ENCODE results near the gene OST4.

DNA sequence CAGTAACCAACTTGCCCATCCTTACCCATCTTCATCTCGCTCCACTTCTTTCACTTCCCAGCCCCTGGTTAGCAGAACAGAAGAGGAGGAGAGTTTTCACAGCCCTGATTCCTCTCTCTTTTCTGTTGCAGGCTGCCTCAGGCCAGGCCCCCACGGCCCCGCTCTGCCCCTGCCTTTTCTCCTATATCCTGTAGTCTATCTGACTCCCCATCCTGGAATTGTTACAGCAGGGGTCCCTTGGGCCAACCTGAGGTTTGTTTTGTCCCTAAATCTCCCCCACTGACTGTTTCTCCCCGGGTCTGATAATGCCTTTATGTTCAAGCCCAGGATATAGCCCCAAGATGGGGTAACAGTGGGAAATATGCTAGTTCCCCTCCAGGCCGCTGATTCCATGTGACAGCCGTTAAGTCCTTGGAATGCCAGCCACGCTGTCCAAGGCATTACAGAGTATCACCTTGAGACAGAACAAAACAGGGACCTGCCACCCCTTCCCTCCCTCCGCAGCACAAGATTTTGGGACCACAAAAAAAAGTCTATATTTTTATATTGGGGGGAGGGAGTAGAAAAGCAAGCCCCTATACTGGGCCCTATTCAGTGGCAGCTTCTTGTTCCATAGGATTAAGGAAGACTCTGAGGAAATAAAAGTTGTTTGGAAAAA lies 1.4 kb downstream of the OST4 start:
- TF ChIP-seq POLR2A (IDR thresholded peaks at IDR 0.05) (no peak), POLR2AphosphoS5 (IDR thresholded peaks at IDR 0.05) (no peak), EP300 (IDR thresholded peaks at IDR 0.05) (no peak)
- TF ChIP-seq, protein P1, sequence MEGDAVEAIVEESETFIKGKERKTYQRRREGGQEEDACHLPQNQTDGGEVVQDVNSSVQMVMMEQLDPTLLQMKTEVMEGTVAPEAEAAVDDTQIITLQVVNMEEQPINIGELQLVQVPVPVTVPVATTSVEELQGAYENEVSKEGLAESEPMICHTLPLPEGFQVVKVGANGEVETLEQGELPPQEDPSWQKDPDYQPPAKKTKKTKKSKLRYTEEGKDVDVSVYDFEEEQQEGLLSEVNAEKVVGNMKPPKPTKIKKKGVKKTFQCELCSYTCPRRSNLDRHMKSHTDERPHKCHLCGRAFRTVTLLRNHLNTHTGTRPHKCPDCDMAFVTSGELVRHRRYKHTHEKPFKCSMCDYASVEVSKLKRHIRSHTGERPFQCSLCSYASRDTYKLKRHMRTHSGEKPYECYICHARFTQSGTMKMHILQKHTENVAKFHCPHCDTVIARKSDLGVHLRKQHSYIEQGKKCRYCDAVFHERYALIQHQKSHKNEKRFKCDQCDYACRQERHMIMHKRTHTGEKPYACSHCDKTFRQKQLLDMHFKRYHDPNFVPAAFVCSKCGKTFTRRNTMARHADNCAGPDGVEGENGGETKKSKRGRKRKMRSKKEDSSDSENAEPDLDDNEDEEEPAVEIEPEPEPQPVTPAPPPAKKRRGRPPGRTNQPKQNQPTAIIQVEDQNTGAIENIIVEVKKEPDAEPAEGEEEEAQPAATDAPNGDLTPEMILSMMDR (IDR thresholded peaks at IDR 0.05), result no peak

Measured in sigmoid colon (tissue), 4 donors.